Memory B cell (primary cell): ENCODE results near the gene CRADD.

Experiments
- ATAC-seq: fragments of 150-1000 bp; cut with Tn5 transposase; 2 replicates; pipeline ENCODE4 v1.10.0; 2021; ENCODE audit warnings: low read depth, mild to moderate bottlenecking, moderate library complexity
- DNase-seq, 2 donors: peaks; one replicate each; pipeline ENCODE4 v3.0.0; 2022; ENCODE audit warnings: low spot score in 2 of 2
- H3K27ac Mint-ChIP-seq: one replicate; pipeline ENCODE4 v1.8.0; 2022; ENCODE audit warnings: mild to moderate bottlenecking, moderate library complexity, mixed read lengths
- H3K27me3 Mint-ChIP-seq: one replicate; pipeline ENCODE4 v1.8.0; 2022; ENCODE audit warnings: mixed read lengths
- H3K36me3 Mint-ChIP-seq: one replicate; pipeline ENCODE4 v1.8.0; 2022; ENCODE audit warnings: mild to moderate bottlenecking, mixed read lengths
- H3K4me1 Mint-ChIP-seq: one replicate; pipeline ENCODE4 v1.8.0; 2022; ENCODE audit warnings: mixed read lengths
- H3K4me3 Mint-ChIP-seq: one replicate; pipeline ENCODE4 v1.8.0; 2022; ENCODE audit warnings: mild to moderate bottlenecking, moderate library complexity, mixed read lengths
- H3K9me3 Mint-ChIP-seq: one replicate; pipeline ENCODE4 v1.8.0; 2022; ENCODE audit warnings: mixed read lengths

CRADD gene

GRCh38 chr12:93886533-93887511, 209.6 kb downstream of the CRADD start:
- no peak for DNase-seq
- Mint-ChIP-seq H3K9me3 (no peaks in the 10 kb centered on the region), H3K4me3 (no peak overlapping the region), H3K4me1 (no peaks in the 10 kb centered on the region), H3K27ac (no peak overlapping the region), H3K27me3 (peaks cover 1% of the 10 kb centered on the region), H3K36me3 (no peaks in the 10 kb centered on the region)
- no peak for ATAC-seq

GRCh38 chr12:93888964-93889363, 211.8 kb downstream of the CRADD start:
- Mint-ChIP-seq H3K9me3 (no peaks in the 10 kb centered on the region), H3K4me1 (no peaks in the 10 kb centered on the region), H3K27ac (no peak overlapping the region), H3K4me3 (no peak overlapping the region), H3K36me3 (no peaks in the 10 kb centered on the region), H3K27me3 (peaks cover 4% of the 10 kb centered on the region)
- DNase-seq (no peak), ATAC-seq (no peak)

- Mint-ChIP-seq H3K4me3 (no peak overlapping the region), H3K27me3 (peaks cover 4% of the 10 kb centered on the region), H3K36me3 (no peaks in the 10 kb centered on the region), H3K9me3 (no peaks in the 10 kb centered on the region), H3K4me1 (no peaks in the 10 kb centered on the region), H3K27ac (no peak overlapping the region)
- ATAC-seq (no peak), DNase-seq (no peak)
Measured at GRCh38 chr12:93889516-93890212, 212.5 kb downstream of the CRADD start.

GRCh38 chr12:93892423-93893268, 215.5 kb downstream of the CRADD start:
- Mint-ChIP-seq H3K9me3 (no peaks in the 10 kb centered on the region), H3K27me3 (peaks cover 4% of the 10 kb centered on the region), H3K36me3 (no peaks in the 10 kb centered on the region), H3K4me3 (no peak overlapping the region), H3K27ac (no peak overlapping the region), H3K4me1 (peaks cover 2% of the 10 kb centered on the region)
- DNase-seq (no peak), ATAC-seq (no peak)

- H3K27me3 Mint-ChIP-seq = peaks cover 3% of the 10 kb centered on the region
- no peak for ATAC-seq
- H3K9me3 Mint-ChIP-seq = no peaks in the 10 kb centered on the region
- no peak for DNase-seq
- H3K27ac Mint-ChIP-seq = no peak overlapping the region
- H3K4me1 Mint-ChIP-seq = peaks cover 2% of the 10 kb centered on the region
- H3K36me3 Mint-ChIP-seq = no peaks in the 10 kb centered on the region
- H3K4me3 Mint-ChIP-seq = no peak overlapping the region
Measured at GRCh38 chr12:93894391-93895088, 217.4 kb downstream of the CRADD start.

GRCh38 chr12:93895089-93895445, 217.9 kb downstream of the CRADD start:
- no peak for DNase-seq
- no peak for ATAC-seq
- H3K36me3 Mint-ChIP-seq = no peaks in the 10 kb centered on the region
- H3K4me3 Mint-ChIP-seq = no peak overlapping the region
- H3K27me3 Mint-ChIP-seq = peaks cover 3% of the 10 kb centered on the region
- peaks cover 2% of the 10 kb centered on the region for H3K4me1 Mint-ChIP-seq
- no peaks in the 10 kb centered on the region for H3K9me3 Mint-ChIP-seq
- H3K27ac Mint-ChIP-seq = no peak overlapping the region

- H3K36me3 Mint-ChIP-seq = no peaks in the 10 kb centered on the region
- H3K9me3 Mint-ChIP-seq = no peaks in the 10 kb centered on the region
- DNase-seq (no peak), ATAC-seq (no peak)
- no peak overlapping the region for H3K27ac Mint-ChIP-seq
- peaks cover 2% of the 10 kb centered on the region for H3K4me1 Mint-ChIP-seq
- peaks cover 4% of the 10 kb centered on the region for H3K27me3 Mint-ChIP-seq
- no peak overlapping the region for H3K4me3 Mint-ChIP-seq
Measured at GRCh38 chr12:93896427-93896826, 219.3 kb downstream of the CRADD start.

- Mint-ChIP-seq H3K27me3 (peaks cover 4% of the 10 kb centered on the region), H3K4me3 (no peak overlapping the region), H3K27ac (no peak overlapping the region), H3K9me3 (peaks cover under 1% of the 10 kb centered on the region), H3K4me1 (peaks cover 2% of the 10 kb centered on the region), H3K36me3 (peaks cover under 1% of the 10 kb centered on the region)
- ATAC-seq (no peak), DNase-seq (no peak)
Measured at GRCh38 chr12:93896952-93897351, 219.8 kb downstream of the CRADD start.

GRCh38 chr12:93901739-93902138, 224.6 kb downstream of the CRADD start:
- Mint-ChIP-seq H3K4me1 (peaks cover 4% of the 10 kb centered on the region), H3K9me3 (peaks cover 3% of the 10 kb centered on the region), H3K36me3 (peaks cover 5% of the 10 kb centered on the region), H3K27me3 (peaks cover 1% of the 10 kb centered on the region), H3K27ac (no peak overlapping the region), H3K4me3 (no peak overlapping the region)
- DNase-seq (no peak), ATAC-seq (no peak)

- Mint-ChIP-seq H3K36me3 (peaks cover 5% of the 10 kb centered on the region), H3K4me3 (no peak overlapping the region), H3K27me3 (peaks cover 1% of the 10 kb centered on the region), H3K27ac (no peak overlapping the region), H3K9me3 (peaks cover 3% of the 10 kb centered on the region), H3K4me1 (peaks cover 4% of the 10 kb centered on the region)
- no peak for ATAC-seq
- DNase-seq = no peak
Measured at GRCh38 chr12:93902192-93902591, 225.0 kb downstream of the CRADD start.

- H3K36me3 Mint-ChIP-seq = peaks cover 5% of the 10 kb centered on the region
- H3K9me3 Mint-ChIP-seq = peaks cover 3% of the 10 kb centered on the region
- ATAC-seq (no peak), DNase-seq (no peak)
- peaks cover 3% of the 10 kb centered on the region for H3K27me3 Mint-ChIP-seq
- H3K27ac Mint-ChIP-seq = no peak overlapping the region
- H3K4me1 Mint-ChIP-seq = peaks cover 4% of the 10 kb centered on the region
- H3K4me3 Mint-ChIP-seq = no peak overlapping the region
Measured at GRCh38 chr12:93902736-93903562, 225.8 kb downstream of the CRADD start.

- Mint-ChIP-seq H3K4me3 (no peak overlapping the region), H3K9me3 (peaks cover 3% of the 10 kb centered on the region), H3K36me3 (peaks cover 5% of the 10 kb centered on the region), H3K27ac (no peak overlapping the region), H3K4me1 (peaks cover 4% of the 10 kb centered on the region), H3K27me3 (peaks cover 3% of the 10 kb centered on the region)
- ATAC-seq = no peak
- DNase-seq = no peak
Measured at GRCh38 chr12:93904124-93904523, 226.9 kb downstream of the CRADD start.

GRCh38 chr12:93908264-93908663, 231.1 kb downstream of the CRADD start:
- Mint-ChIP-seq H3K4me3 (no peak overlapping the region), H3K9me3 (no peaks in the 10 kb centered on the region), H3K4me1 (peaks cover 4% of the 10 kb centered on the region), H3K27me3 (peaks cover 6% of the 10 kb centered on the region), H3K27ac (no peak overlapping the region), H3K36me3 (peaks cover 2% of the 10 kb centered on the region)
- ATAC-seq (no peak), DNase-seq (no peak)
